Measurements from ENCODE around the gene MYT1.

- TF ChIP-seq CTCF (IDR thresholded peaks at IDR 0.05) = no peak
- no peak for TF ChIP-seq POLR2A (IDR thresholded peaks at IDR 0.05)
- TF ChIP-seq EP300 (IDR thresholded peaks at IDR 0.05) = no peak
Measured at GRCh38 chr20:64155258-64156135, 8.8 kb upstream of the MYT1 start.

Data from tibial nerve (tissue), 4 donors.